Progenitor cell of endocrine pancreas (in vitro differentiated cells): ENCODE measurements around the gene IDUA. TPM values are rescaled to one million over a fixed set of nuclear protein-coding genes. Genes with fewer than 3 reads are reported as not detected.
"Not testable (repeated sequence)": the region's sequence is repeated elsewhere in the genome, so short reads cannot be mapped to it uniquely, and the experiment has no call there.

Experiments used
- DNase-seq: peaks from one replicate; pipeline ENCODE4 v3.0.0; 2021; ENCODE audit warnings: low spot score; ENCODE audit not compliant: unreplicated experiment
- H3K27ac Mint-ChIP-seq: 2 replicates; pipeline ENCODE4 v1.8.0; 2021; ENCODE audit warnings: mild to moderate bottlenecking, moderate library complexity, mixed read lengths
- H3K27me3 Mint-ChIP-seq: 2 replicates; pipeline ENCODE4 v1.8.0; 2021; ENCODE audit warnings: mixed read lengths
- H3K36me3 Mint-ChIP-seq: 2 replicates; pipeline ENCODE4 v1.8.0; 2022; ENCODE audit warnings: mixed read lengths; ENCODE audit not compliant: insufficient read depth
- H3K4me1 Mint-ChIP-seq: 2 replicates; pipeline ENCODE4 v1.8.0; 2021; ENCODE audit warnings: low read depth, mixed read lengths
- H3K4me3 Mint-ChIP-seq: 2 replicates; pipeline ENCODE4 v1.8.0; 2021; ENCODE audit warnings: low read depth, mild to moderate bottlenecking, moderate library complexity, mixed read lengths
- H3K9me3 Mint-ChIP-seq: 2 replicates; pipeline ENCODE4 v1.8.0; 2021; ENCODE audit warnings: low read depth, mixed read lengths
- CTCF ChIP-seq: fragments of 200-600 bp; sonication (generic); IDR thresholded peaks from one replicate; pipeline ENCODE4 v1.5.0; 2021; ENCODE audit warnings: antibody characterized with exemption, mild to moderate bottlenecking; ENCODE audit not compliant: unreplicated experiment
- long read RNA-seq: library from polyadenylated mRNA; unstranded; transcript quantifications from one replicate; pipeline ENCODE4 v2.0.0, GENCODE V29; 2020
- total RNA-seq: library from RNA; stranded (reverse); gene quantifications from 2 replicates; pipeline ENCODE4 v1.2.1, GENCODE V29; 2021

The IDUA gene
- total RNA-seq, result 79.4 and 87.0 TPM in 2 replicates
- long read RNA-seq, result 0 reads

GRCh38 chr4:986879-987623, at the start of gene IDUA:
Gene IDUA, plus strand, starts transcription at chr4:987044. Its CDS starts 41 bp downstream, at chr4:987085.
- peak; percentile 74 for TF ChIP-seq CTCF
- Mint-ChIP-seq H3K4me1 (peaks cover 18% of the 10 kb centered on the region), H3K4me3 (peak within 1 kb of the TSS; percentile 92)

GRCh38 chr4:939508-939907, 47.3 kb upstream of the IDUA start:
- H3K27me3 Mint-ChIP-seq, result not testable (repeated sequence)

More at GRCh38 chr4:986879-987623, at the start of gene IDUA:
- DNase-seq, result peak; percentile 80
- Mint-ChIP-seq H3K27ac (peak within 1 kb of the TSS; percentile 91), H3K9me3 (no peaks in the 10 kb centered on the region), H3K27me3 (no peaks in the 10 kb centered on the region), H3K36me3 (no peaks in the 10 kb centered on the region)

GRCh38 chr4:945274-946102, 41.4 kb upstream of the IDUA start:
- TF ChIP-seq CTCF, result no peak

More at GRCh38 chr4:939508-939907, 47.3 kb upstream of the IDUA start:
- not testable (repeated sequence) for H3K27ac Mint-ChIP-seq, H3K36me3 Mint-ChIP-seq, H3K4me1 Mint-ChIP-seq, H3K9me3 Mint-ChIP-seq, H3K4me3 Mint-ChIP-seq, DNase-seq

GRCh38 chr4:946103-946450, 40.8 kb upstream of the IDUA start:
- no peak for DNase-seq
- peaks cover 11% of the 10 kb centered on the region for H3K4me1 Mint-ChIP-seq
- H3K9me3 Mint-ChIP-seq, result no peaks in the 10 kb centered on the region
- H3K4me3 Mint-ChIP-seq, result peak overlapping the region; percentile 68
- no peaks in the 10 kb centered on the region for H3K36me3 Mint-ChIP-seq
- no peak for TF ChIP-seq CTCF
- H3K27me3 Mint-ChIP-seq, result peaks cover 4% of the 10 kb centered on the region
- peak overlapping the region; percentile 19 for H3K27ac Mint-ChIP-seq

More at GRCh38 chr4:945274-946102, 41.4 kb upstream of the IDUA start:
- H3K36me3 Mint-ChIP-seq, result no peaks in the 10 kb centered on the region
- peak; percentile 10 for DNase-seq
- peaks cover 4% of the 10 kb centered on the region for H3K27me3 Mint-ChIP-seq
- H3K9me3 Mint-ChIP-seq, result no peaks in the 10 kb centered on the region
- H3K27ac Mint-ChIP-seq, result peak overlapping the region; percentile 34
- peaks cover 11% of the 10 kb centered on the region for H3K4me1 Mint-ChIP-seq
- peak overlapping the region; percentile 68 for H3K4me3 Mint-ChIP-seq

GRCh38 chr4:946517-947471, 40.0 kb upstream of the IDUA start:
- H3K27me3 Mint-ChIP-seq, result peaks cover 4% of the 10 kb centered on the region
- H3K4me3 Mint-ChIP-seq, result no peak overlapping the region
- no peaks in the 10 kb centered on the region for H3K36me3 Mint-ChIP-seq
- no peak for DNase-seq
- no peak for TF ChIP-seq CTCF
- H3K27ac Mint-ChIP-seq, result no peak overlapping the region
- peaks cover 11% of the 10 kb centered on the region for H3K4me1 Mint-ChIP-seq
- no peaks in the 10 kb centered on the region for H3K9me3 Mint-ChIP-seq
